RPMI8226 (cell line): ENCODE results near the gene JPH3.
"Not testable (repeated sequence)": the region's sequence is repeated elsewhere in the genome, so short reads cannot be mapped to it uniquely, and the experiment has no call there.

Source experiments
- DNase-seq: peaks from one replicate; pipeline ENCODE4 v3.0.0-alpha.2; 2015

JPH3 gene

DNA sequence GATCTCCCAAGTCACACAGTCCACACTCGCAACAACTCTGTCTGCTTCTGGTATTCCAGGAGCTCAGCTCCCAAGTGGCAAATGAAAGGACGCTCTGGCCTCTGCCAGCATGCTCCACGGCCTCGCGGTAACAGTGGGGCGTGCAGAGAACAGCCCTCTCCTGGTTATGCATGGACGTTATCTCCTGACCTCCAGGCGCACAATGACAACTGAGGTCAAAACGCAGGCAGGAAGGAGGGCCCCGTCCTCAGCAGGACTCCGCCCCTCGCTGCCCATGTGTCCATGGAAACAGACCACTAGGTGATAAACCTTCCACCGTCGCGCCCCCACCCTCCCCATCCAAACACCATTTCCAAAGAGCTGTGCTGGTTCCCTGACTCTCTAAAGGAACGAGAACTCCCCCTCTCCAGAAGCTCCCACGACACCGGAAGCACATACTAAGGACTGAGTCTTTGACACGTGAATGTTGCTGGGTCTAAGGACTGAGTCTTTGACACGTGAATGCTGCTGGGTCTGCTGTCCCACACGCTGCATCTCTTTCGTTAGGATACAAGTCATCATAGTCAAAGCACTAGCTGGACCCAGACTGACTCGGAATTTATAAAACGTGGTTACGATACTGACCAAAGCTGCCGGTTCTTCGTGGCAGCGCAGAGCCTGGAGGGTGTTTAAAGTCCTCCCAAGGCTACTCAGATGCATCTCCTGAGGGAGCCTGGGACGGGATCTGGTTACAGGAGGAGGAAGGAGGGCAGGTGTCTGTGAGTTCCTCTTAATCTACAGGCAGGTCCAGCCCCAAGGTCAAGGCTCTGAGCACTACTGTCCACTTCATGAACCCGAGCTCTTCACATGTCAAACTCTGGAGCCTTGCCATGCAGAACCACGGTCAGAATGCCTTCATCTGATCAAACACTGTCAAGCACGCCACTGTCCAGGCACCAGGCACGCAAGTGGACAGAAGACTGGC is 119.6 kb downstream of the JPH3 start:
- no peak for DNase-seq

DNA sequence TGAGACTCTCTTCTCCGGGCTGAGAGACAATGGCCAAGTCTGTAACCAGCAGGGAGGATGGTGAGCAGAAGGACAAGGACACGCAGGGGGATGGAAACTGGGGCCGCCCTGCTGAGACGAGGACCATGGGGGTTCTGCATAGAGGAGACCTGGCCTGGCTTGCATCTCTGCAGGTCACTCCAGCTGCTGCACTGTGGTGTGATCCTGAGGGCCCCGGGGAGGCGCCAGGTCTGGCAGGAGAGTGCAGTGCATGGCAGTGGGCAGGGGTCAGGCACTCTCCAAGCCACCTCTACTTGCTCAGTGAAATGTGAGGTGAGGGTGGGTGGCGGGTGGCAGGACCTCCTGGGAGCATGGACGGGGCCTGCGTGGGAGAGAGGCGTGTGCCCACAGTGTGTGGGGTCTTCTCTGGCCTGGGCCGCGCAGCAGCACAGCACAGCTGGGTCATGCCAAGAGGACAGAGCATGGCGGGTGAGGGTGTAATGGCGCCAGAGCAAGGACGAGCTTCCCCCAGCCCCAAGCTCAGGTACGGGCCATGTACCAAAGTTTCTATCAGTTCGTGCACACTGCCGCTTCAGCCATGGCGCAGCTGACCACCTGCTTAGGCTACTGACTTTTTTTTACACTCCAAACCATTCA is 120.4 kb downstream of the JPH3 start:
- DNase-seq = no peak

DNA sequence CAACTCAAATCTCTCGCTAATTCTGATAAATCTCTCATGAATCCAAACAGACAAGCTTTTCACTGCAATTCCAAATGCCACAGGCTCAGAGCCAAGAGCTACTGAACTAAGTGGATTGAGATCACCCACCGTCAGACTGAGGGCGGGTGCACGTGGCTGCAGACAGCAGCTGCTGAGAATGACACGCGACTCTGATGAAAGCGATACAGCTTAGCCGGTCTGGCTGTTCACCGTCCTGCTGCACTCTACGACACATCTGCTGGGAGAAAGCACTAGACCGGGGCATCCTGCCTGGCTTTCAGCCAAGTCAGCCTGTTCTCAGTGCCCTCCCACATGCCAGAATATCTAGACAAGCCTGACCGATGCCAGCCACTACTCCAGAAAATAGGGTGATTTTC is 120.9 kb downstream of the JPH3 start:
- DNase-seq = no peak

DNA sequence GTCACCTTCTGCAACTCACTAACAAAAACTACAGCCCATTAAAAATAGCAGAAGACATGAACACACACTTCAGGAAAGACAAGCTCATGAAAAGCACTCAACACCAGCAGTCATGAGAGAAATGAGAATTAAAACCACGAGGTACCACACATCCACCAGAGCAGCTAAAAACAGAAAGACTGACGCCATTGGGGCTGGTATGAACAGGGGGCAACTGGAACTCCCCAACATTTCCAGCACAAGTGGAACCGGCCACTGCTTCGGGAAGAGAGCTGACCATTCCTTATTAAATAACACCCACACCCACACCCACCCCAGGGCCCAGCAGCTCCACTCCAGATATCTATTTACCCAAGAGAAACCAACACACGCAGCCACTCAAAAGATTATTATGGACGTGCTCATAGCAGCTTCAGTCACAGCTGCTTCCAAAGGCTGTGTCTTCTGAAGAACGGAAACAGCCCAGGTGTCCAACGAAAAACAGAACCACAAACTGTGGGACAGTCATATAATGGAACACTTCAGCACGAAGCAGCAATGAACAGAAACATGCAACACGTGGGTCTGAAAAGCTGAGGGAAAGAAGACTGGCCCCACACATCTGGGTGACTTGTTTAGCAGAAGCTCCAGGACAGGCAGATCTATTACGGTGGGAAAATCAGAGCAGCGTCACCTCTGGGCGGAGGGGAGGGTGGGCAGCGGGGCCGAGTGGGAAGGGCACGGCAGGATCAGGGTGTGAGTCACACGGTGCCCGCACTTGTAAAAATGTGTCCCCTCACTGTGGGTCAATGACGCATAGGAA is 122.4 kb downstream of the JPH3 start:
- no peak for DNase-seq

DNA sequence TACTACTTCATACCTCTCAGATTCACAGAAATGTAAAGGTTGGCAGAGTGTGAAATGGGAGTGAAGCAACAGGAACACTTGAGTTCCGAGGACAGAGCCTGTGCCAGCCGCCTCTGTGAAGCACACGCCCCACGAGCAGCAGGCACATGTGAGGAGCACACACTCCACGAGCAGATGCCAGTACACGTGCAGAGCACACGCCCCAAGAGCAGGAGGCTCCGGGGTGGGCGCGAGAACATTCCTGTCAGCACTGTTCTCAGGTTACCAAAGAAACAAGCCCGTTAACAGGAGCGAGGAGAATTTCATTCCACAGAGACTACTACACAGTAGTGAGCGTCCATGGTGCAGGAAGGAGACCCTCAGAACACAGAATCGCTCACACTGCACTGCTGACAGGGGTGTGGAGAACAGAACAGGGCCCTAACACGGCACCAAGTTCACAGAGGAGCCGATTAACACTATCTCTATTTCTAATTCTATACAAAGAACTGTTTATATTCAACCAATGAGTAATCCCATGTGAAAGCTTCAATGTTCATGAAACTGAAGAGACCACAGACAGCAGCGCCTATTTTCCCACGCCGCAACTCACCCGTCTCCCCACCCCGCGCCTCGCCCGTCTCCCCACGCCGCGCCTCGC is 123.4 kb downstream of the JPH3 start:
- no peak for DNase-seq

DNA sequence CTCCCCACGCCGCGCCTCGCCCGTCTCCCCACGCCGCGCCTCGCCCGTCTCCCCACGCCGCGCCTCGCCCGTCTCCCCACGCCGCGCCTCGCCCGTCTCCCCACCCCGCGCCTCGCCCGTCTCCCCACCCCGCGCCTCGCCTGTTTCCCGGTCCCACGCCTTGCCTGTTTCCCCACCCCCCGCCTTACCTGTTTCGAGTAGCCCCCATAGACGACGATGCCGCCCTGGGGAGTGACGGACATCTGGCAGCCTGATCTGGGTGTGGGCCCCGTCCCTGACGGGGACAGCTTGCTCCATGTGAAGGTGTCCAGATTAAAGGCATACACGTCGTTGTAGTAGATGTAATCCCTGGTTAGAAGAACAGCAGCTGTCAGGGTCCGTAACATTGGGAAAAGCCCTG is 124.3 kb downstream of the JPH3 start:
- not testable (repeated sequence) for DNase-seq

DNA sequence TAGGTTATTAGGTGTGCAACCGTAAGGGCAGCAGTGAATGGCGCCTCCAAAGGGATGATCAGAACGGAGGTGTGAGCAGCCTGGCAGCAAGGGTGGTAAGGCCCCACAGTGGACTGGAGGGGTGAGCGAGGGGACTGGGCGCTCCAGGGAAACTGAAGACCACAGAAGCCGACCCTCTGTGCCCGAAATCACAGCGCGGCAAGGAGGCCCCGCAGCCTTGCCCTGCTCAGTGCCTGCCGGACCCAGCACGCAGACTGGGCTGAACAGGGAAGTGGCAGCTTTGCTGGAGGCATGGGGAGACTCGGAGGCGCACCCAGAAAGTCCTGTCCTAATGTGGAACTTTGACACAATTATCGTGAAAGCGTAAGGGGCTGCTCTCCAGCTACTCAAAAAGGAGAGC is 125.0 kb downstream of the JPH3 start:
- no peak for DNase-seq

DNA sequence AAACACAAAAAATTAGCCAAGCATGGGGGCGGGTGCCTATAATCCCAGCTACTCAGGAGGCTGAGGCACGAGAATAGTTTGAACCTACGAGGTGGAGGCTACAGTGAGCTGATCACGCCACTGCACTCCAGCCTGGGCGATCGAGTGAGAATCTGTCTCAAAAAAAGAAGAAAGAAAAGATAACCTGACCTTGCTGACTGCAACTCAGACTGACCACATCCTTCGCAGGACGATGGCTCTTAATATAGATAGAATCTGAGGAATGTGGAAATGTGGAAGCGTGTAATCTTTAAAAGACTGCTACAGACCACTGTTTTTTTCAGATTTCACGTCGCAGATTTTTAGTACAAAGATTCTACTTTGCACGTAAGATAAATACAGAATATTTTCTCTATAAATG is 125.7 kb downstream of the JPH3 start:
- no peak for DNase-seq

DNA sequence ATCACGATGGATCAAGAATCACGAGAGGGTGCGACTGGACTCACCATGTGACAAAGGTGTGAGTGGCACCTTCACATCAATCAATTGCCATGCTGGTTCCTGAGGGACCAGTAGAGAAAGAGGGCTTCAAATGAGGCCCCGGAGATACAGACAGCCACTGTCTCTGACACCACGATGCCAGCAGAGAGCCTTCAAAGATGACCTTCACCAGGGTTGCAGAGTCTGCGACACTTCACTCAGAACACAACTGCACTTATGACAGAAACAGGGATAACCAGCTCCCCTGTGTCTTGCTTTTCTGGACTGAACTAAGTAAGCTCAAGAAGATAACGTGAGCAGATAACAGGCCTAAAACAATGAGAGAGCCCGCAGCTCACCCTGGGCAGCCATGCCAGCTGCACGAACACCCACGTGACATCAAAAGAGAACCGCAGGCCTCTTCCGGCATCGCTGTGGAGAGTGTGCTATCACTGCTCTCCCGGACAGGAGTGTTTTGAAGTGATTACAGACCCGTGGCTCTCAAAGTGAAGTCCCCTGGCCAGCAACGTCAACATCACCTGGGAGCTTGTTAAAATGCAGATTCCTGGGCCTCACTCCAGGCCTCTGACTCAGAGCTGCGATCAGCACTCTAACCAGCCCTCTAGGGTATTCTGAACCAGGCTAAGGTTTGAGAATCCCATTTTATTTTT is 127.1 kb downstream of the JPH3 start:
- DNase-seq = no peak

DNA sequence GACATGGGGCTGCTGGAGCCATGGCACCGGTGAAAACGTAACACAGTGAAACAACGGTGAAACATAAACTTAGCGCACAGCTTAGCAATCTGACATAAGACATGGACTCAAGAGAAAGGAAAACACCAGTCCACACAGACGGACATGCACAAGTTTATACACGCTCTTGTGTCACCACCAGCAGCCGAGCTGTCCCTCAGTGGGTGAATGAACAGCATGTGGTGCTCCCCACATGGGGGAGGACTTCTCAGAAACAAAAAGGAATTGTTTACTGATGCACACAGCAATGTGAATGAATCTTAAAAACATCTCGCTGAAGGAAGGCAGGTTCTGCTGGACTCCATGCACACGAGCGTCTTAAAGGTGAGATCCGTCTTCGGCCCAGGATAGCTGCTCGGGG is 129.3 kb downstream of the JPH3 start:
- DNase-seq = no peak

DNA sequence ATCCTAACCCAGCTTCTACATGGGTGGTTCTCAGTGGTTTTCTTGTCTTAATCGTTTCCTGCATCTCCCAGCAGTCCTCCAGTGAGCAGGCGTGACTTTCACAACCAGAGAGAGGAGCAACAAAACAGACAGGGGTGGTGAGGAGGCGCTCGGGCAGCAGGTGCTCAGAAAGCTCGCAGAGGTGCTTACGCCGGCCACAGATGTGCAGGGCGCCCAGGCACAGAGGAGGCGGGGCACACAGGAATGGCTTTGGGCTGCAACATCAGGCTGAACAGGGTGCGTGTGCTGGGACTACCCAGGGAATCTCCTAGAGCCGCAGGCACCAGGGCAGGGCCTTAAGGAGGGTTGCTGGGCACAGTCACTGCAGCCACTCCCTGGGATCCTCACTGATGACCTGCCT is 130.9 kb downstream of the JPH3 start:
- DNase-seq = no peak

DNA sequence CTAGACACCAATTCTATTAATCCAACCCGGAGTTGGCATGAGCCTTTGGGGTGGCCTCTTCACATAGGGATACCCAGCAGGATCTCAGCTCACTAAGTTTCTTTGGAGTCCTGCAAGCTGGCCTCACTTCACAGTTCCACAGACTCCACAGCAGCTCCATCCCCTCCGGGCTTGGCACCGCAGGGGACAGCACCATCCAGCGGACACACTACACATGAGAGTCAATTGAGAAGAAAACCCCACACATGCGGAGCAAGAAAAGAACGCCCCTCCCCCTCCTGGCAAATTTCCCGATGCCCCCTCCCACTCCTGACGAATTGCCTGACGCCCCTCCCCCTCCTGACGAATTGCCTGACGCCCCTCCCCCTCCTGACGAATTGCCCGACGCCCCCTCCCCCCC is 132.3 kb downstream of the JPH3 start:
- no peak for DNase-seq

DNA sequence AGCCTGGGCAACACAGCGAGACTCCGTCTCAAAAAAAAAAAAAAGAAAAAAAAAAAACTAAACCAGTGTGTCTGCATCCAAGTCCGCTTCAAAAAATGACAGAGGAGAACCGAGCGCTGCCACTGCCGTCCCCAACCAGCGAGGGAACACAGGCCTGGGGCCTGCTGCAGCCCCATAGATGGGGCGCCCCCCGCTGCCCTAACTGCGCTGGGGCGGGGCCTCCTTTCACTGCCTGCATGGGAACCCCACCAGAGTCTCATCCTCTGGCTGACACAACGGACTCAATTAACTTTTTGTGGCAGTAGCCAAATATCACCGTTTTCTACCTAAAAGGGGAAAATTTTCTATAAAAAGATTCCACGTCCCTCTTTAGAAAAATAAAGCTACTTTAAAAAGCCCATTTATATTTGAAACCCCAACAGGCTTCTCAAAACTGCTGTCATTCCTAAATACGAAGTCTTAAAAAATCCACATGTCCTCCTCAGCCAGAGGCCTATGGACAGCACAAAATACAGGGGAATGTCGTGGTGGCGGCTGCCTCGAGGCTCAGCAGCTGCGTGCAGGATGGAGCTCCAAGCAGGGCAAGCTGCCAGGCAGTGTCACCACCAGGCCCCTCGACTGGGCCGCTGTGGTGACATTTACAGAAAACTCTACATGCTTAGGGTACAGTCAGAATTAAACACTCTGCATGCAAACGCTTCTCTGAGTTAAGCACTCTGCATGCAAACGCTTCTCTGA is 133.1 kb downstream of the JPH3 start:
- DNase-seq = no peak

DNA sequence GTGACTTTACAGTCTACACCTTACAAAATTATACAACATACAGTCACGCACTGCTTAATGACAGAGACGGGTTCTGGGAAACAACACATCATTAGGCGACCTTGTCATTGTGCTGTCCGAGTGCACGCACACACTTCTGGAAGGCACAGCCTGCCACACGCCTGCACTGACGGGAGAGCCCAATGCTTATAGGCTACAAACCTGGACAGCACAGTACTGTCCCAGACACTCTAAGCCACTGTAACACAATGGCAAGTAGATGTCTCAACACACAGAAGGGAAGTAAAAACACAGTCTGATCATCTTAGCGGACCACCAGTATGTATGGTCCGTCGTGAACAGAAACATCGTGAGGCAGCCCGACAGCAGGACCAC is 133.7 kb downstream of the JPH3 start:
- DNase-seq = no peak

DNA sequence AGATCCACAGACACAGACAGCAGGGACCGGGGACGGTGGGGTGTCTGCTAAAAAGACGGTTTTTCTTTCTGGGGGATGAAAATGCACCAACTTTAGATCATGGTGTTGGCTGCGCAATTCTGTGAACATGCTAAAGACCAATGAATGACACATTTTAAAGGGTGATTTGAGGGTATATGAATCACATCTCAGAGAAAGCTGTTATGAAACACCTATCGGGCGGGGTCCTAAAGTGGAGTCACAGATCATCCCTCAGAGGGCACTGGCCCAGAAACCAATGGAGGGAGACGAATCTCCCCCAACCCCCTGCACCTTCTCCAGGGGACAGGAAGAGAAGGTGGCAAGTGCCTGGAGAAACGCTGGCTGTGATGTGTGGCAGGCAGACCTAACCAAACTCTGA is 137.5 kb downstream of the JPH3 start:
- no peak for DNase-seq

DNA sequence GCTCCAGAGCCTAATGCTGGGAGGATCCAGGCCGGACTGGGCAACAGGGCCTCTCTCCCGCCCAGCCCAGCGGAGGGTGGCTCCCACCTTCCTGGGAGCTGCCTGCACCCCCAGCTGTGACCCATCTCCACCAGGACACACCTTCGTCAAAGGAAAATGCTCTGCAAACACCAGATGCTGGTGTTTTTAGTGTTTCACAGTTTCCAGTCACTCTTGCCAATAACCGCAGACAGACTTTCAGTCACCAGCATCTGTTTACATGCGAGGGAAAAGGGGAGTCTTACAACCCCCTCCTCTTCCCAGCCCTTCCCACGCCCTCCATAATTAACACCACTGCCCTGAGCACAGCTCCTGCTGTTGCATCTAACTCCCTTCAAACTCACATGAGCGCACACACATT is 138.1 kb downstream of the JPH3 start:
- no peak for DNase-seq

DNA sequence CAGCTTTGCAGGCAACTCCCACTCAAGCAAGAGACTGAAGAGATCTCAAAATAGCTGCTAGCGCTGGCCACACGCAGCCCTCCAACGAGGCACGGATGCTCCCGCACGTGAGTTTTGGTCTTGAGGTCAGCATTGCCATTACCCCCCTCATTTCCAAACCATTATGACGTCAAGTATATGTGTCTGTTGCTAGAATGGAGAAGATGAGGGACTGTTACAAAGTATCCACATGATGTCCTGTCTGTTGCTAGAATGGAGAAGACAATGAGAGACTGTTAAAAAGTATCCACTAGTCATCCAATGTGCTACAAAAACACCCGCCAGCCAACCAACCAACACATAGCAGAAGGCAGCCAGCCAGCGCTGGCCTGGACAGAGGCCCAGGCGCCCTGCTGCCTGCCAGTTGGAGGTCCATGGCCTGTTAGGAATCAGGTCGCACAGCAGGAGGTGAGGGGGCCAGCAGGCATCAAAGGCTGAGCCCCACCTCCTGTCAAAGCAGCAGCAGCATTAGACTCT is 138.7 kb downstream of the JPH3 start:
- DNase-seq = no peak

DNA sequence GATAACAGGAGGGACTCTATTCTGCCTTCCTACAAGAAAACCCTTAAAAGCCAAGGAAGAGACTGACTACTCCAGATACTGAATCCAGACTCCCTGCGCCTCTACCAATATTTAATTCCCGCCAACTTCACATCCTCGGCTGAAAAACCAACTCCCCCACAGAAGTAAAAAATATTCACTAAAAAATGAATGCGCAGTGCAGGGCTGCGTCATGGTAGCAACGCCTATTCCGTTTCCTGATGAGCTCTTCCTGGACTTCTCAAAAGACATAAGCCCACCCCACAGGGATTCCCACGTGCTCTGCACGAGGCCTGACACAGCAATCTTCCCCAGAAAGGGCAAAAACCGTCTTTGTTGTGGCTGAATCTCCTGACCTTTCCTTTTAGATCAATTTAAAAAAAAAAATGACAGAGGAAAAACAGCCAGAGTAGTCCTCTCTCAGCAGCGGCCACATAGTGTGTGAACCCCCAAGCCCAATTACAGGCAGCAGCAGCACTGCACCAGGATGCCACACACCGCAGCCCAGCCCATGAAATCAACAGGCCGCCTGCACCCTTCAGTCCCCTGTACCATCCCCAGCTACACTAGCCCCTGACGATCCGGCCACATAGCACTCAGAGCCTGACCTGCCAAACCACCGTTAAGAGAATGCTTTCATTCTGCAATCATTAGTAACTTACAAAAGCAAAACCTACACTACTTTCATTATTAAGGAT is 139.6 kb downstream of the JPH3 start:
- no peak for DNase-seq

DNA sequence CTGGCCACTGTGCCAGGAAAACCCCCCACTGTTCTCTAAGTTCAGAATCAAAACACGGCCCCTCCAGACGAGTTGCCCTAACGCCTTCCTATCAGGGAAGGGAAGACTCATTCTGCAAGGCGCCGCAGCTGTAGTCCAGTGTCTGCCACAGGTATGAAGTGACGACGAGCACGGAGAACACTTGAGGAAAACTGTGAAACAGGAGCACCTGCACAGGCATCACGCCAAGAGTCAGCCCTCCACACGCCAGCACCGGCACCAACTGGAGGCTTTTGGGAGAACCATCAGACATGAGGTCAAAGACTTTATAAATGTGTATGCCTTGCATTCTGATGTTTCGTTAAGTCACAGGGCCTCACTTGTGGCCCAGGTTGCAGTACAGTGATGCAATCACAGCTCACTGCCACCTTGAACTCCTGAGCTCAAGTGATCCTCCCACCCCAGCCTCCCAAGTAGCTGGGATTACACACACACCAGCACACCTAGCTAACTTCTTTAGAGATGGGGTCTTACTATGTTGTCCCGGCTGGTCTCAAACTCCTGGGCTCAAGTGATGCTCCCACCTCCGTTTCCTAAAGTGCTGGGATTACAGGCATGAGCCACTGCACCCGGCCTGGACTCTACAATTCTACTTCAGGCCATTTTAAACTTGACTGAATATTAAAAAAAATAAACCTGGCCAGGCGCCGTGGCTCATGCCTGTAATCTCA is 140.6 kb downstream of the JPH3 start:
- DNase-seq = no peak
